Skeletal muscle tissue (tissue), 4 donors: ENCODE data around the gene PXMP4. TPM values are rescaled to one million over a fixed set of nuclear protein-coding genes. Genes with fewer than 3 reads are reported as not detected.

ENCODE experiments used
- H3K27ac ChIP-seq: one replicate; pipeline ENCODE4 v1.7.0; 2013; ENCODE audit warnings: mild to moderate bottlenecking, low read depth, low read length, inconsistent platforms
- H3K27me3 ChIP-seq, 3 donors: one replicate each; pipeline ENCODE4 v1.7.0; 2013; ENCODE audit warnings: low read length in 3 of 3; ENCODE audit not compliant: control insufficient read depth in 3 of 3, insufficient read depth in 3 of 3
- H3K36me3 ChIP-seq, 3 donors: one replicate each; pipeline ENCODE4 v1.7.0; 2013; ENCODE audit warnings: low read length in 3 of 3; ENCODE audit not compliant: control insufficient read depth in 3 of 3, insufficient read depth in 3 of 3
- H3K4me1 ChIP-seq, 3 donors: one replicate each; pipeline ENCODE4 v1.7.0; 2013; ENCODE audit warnings: low read length in 3 of 3, mild to moderate bottlenecking in 3 of 3; ENCODE audit not compliant: control insufficient read depth in 3 of 3, insufficient read depth in 3 of 3
- H3K4me3 ChIP-seq, 3 donors: one replicate each; pipeline ENCODE4 v1.7.0; 2013; ENCODE audit warnings: low read length in 3 of 3
- H3K9ac ChIP-seq, 3 donors: one replicate each; pipeline ENCODE4 v1.7.0; 2013; ENCODE audit warnings: low read length in 3 of 3, mild to moderate bottlenecking in 3 of 3, moderate library complexity in 2 of 3, low read depth in 1 of 3
- H3K9me3 ChIP-seq, 3 donors: one replicate each; pipeline ENCODE4 v1.7.0; 2013; ENCODE audit warnings: low read length in 3 of 3; ENCODE audit not compliant: control insufficient read depth in 3 of 3
- total RNA-seq: library from RNA; depleted of rRNA; stranded (reverse); fragments of >200 nt; gene quantifications from one replicate; pipeline ENCODE4 v1.2.3, GENCODE V29; 2014
- donor health status: Osteomylitis.

Gene PXMP4
- total RNA-seq, 1 donor from 2014 or later = 7.3 TPM

DNA sequence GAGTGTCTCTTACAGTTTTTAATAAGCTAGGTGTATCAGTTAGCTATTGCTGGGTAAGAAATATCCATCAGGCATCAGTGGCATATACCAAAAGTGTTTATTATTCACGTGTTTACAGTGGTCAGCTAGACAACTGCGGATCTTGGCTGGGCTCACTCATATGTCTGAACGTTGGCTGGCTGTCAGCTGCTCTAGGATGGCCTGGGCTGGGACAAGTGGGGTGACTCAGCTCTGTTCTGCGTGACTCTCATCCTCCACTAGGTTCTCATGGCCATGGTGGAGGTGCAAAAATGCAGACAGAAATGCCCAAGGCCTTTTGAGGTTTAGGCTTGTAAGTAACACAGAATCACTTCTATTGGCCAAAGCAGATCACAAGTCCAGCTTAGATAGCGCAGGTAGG is 33.7 kb upstream of the PXMP4 start:
- Histone ChIP-seq H3K27ac (no peak overlapping the region), H3K9me3 (peaks cover 0 to 3% (median 3%) of the 10 kb centered on the region in 3 donors), H3K36me3 (peaks cover 36 to 60% (median 53%) of the 10 kb centered on the region in 3 donors), H3K4me1 (no peaks in the 10 kb centered on the region), H3K27me3 (no peaks in the 10 kb centered on the region), H3K9ac (no peak overlapping the region), H3K4me3 (no peak overlapping the region)

DNA sequence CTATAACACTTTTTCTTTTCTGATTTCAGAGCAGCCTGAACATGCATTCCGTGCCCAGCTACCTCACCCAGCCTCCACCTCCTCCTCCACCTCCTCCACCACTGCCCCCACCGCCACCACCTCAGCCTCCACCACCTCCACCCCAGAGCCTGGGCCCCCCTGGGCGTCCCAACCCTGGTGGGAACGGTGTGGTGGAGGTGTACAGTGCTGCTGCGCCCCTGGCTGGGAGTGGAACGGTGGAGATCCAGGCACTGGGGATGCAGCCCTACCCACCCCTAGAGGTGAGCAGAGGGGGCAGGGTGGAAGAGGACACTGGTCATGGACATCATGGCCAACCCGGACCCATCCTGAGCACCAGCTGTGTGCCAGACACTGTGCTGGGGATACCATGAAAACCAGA is 33.0 kb upstream of the PXMP4 start:
- Histone ChIP-seq H3K27me3 (no peaks in the 10 kb centered on the region), H3K27ac (no peak overlapping the region), H3K4me3 (no peak overlapping the region), H3K9ac (no peak overlapping the region), H3K4me1 (no peaks in the 10 kb centered on the region), H3K36me3 (peaks cover 37 to 57% (median 51%) of the 10 kb centered on the region in 3 donors), H3K9me3 (peaks cover 0 to 3% (median 3%) of the 10 kb centered on the region in 3 donors)

DNA sequence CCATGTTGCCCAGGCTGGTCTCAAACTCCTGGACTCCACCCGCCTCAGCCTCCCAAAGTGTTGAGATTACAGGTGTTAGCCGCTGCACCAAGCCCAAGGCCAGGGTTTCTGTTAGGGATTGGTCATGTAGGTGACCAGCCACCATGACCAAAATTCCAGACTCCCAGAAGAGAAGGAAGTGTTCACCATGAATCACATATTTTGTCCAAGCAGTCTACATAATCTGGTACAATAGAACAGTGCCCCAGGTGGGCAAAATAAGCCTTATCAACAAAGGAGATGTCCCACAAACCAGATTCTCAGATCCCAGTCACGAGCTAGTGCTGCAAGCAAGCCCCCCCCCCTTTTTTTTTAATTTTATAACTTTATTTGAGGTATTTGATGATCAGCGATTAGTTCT is 31.7 kb upstream of the PXMP4 start:
- no peak overlapping the region for H3K9ac ChIP-seq
- peaks cover 32 to 47% (median 45%) of the 10 kb centered on the region in 3 donors for H3K36me3 ChIP-seq
- no peak overlapping the region for H3K4me3 ChIP-seq
- H3K27me3 ChIP-seq = no peaks in the 10 kb centered on the region
- H3K27ac ChIP-seq = no peak overlapping the region
- no peaks in the 10 kb centered on the region for H3K4me1 ChIP-seq
- no peaks in the 10 kb centered on the region for H3K9me3 ChIP-seq

DNA sequence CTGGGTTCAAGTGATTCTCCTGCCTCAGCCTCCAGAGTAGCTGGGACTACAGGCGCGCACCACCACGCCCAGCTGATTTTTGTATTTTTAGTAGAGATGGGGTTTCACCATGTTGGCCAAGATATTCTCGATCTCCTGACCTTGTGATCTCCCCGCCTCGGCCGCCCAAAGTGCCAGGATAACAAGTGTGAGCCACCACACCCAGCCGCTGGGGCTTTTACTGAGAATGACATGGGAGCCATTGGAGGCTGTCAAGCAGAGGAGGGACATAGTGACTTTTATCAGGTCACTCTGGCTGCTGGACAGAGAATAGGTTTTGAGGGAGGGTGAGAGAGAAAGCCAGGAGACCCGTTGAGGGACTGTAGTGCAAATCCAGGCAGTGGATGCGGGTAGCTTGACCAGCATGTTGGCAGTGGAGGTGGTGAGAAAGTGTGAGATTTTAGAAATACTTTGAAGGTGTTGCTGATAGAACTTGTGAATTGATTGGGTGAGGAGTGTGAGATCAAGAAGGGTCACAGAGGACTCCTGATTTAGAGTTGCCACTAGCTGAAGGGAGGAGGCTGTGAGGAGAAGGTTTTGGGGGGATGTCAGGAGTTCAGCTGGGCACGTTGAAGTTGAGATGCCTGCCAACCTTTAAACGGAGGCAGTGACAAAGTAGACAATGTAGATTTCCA is 26.4 kb upstream of the PXMP4 start:
- H3K4me1 ChIP-seq = no peaks in the 10 kb centered on the region
- peaks cover 9 to 27% (median 23%) of the 10 kb centered on the region in 3 donors for H3K36me3 ChIP-seq
- no peak overlapping the region for H3K4me3 ChIP-seq
- H3K27ac ChIP-seq = no peak overlapping the region
- H3K9ac ChIP-seq = no peak overlapping the region
- no peaks in the 10 kb centered on the region for H3K9me3 ChIP-seq
- H3K27me3 ChIP-seq = no peaks in the 10 kb centered on the region

DNA sequence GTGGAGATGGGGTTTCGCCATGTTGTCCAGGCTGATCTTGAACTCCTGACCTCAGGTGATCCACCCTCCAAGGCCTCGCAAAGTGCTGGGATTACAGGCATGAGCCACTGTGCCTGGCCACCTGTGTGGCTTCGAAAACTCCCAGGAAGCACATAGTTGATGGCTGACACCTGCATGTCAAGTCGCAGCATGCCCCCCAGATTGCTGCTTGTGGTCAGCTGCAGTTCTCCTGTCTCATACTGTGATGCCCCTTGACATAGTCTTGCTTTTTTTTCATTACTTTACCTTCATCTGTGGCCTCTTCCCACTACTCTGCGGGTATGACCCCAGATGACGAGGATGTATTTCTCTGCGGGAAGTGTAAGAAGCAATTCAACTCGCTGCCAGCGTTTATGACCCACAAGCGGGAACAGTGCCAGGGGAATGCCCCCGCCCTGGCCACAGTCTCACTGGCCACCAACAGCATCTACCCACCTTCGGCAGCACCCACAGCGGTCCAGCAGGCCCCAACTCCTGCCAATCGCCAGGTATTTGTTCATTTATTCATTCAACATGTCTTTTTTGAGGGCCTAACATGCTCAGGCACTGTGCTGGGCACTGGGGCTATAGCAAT is 24.8 kb upstream of the PXMP4 start:
- Histone ChIP-seq H3K36me3 (peaks cover 7 to 17% (median 14%) of the 10 kb centered on the region in 3 donors), H3K4me3 (no peak overlapping the region), H3K9ac (no peak overlapping the region), H3K9me3 (no peaks in the 10 kb centered on the region), H3K4me1 (no peaks in the 10 kb centered on the region), H3K27me3 (no peaks in the 10 kb centered on the region), H3K27ac (no peak overlapping the region)

DNA sequence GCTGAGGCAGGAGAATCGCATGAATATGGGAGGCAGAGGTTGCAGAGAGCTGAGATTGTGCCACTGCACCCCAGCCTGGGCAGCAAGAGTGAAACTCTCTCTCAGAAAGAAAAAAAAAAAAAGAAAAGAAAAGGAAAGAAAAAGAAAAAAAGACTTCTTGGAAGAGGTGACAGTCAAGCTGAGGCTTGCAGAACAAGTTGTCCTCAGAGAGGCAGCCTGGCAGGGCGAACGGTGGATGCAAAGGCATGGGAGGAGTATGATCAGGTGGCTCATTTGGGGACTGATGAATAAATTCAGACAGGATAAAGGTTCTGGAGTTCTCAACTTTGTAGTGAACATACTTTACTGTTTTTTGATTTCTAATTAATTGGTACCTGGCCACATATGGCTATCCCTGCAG is 24.1 kb upstream of the PXMP4 start:
- Histone ChIP-seq H3K36me3 (peaks cover 7 to 16% (median 14%) of the 10 kb centered on the region in 3 donors), H3K27ac (no peak overlapping the region), H3K4me1 (no peaks in the 10 kb centered on the region), H3K27me3 (no peaks in the 10 kb centered on the region), H3K4me3 (no peak overlapping the region), H3K9ac (no peak overlapping the region), H3K9me3 (no peaks in the 10 kb centered on the region)

DNA sequence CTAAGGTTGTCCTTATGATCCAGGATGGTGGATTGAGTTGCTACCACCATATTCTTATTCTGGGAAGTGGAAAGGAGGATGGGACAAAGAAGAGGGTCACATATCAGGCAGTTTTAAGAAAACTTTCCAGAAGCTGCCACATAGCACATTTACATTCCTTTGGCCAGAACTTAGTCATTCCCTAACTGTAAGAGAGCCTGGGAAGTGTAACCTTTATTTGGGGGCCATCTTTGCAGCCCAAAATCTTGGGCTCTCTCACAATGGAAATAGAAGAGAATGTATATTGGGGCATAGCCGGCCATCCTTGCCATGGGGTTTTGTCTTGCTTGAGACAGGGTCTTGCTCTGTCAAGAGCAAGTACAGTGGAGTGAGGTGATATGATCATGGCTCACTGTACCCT is 20.1 kb upstream of the PXMP4 start:
- H3K4me1 ChIP-seq = no peaks in the 10 kb centered on the region
- no peak overlapping the region for H3K4me3 ChIP-seq
- H3K9ac ChIP-seq = no peak overlapping the region
- peaks cover 0 to 6% (median under 1%) of the 10 kb centered on the region in 3 donors for H3K36me3 ChIP-seq
- H3K9me3 ChIP-seq = peaks cover 4 to 6% (median 5%) of the 10 kb centered on the region in 3 donors
- no peak overlapping the region for H3K27ac ChIP-seq
- no peaks in the 10 kb centered on the region for H3K27me3 ChIP-seq

DNA sequence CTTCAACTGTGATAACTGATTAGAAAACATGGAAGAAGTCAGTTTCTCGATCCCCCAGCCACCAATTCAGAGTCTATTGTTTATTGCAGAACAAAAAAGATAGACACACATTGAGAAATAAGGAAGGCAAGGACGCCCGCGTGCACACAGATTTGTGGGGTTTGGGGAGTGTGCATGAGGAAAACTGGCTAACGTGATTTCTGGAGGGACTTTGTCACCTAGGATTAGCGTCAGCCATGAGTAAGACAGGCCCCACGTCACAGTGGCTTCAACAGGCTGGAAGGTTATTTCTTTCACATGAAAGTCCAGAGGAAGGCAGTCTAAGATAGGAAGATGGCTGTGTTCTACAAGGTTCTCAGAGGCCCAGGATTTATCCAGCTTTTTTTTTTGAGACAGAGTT is 19.4 kb upstream of the PXMP4 start:
- H3K27me3 ChIP-seq = no peaks in the 10 kb centered on the region
- peaks cover 4 to 6% (median 5%) of the 10 kb centered on the region in 3 donors for H3K9me3 ChIP-seq
- no peaks in the 10 kb centered on the region for H3K4me1 ChIP-seq
- peaks cover 0 to 4% (median 0%) of the 10 kb centered on the region in 3 donors for H3K36me3 ChIP-seq
- H3K27ac ChIP-seq = no peak overlapping the region
- H3K9ac ChIP-seq = no peak overlapping the region
- no peak overlapping the region for H3K4me3 ChIP-seq

DNA sequence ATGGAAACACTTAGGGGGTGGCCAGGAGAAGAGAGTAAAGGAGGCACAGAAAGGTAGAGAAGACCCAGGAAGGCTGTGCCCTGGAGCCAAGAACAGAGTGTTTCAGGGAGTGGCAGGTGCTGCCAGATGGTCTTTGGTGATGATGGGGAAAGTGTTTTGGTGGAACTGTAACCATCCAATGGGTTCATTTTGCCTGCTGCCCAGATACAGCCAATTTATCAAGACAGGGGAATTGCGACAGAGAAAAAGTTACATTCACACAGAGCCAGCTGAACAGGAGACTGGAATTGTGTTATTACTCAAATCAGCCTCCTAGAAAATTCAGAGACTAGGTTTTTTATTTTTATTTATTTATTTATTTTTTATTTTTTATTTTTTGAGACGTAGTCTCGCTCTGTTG is 16.9 kb upstream of the PXMP4 start:
- H3K4me1 ChIP-seq = peaks cover 6 to 11% (median 9%) of the 10 kb centered on the region in 3 donors
- H3K27ac ChIP-seq = no peak overlapping the region
- H3K27me3 ChIP-seq = no peaks in the 10 kb centered on the region
- no peak overlapping the region for H3K4me3 ChIP-seq
- H3K9me3 ChIP-seq = peaks cover 4 to 6% (median 5%) of the 10 kb centered on the region in 3 donors
- H3K36me3 ChIP-seq = peaks cover 0 to 4% (median 0%) of the 10 kb centered on the region in 3 donors
- H3K9ac ChIP-seq = no peak overlapping the region
